ENCODE results near the gene TRIM33. TPM values are rescaled to one million over a fixed set of nuclear protein-coding genes. Genes with fewer than 3 reads are reported as not detected.

Gene TRIM33
- total RNA-seq, 1 donor from 2014 or later = 23.4 TPM

Other genes with a start within 250 kb of the TRIM33 start
- gene BCAS2, start 70.4 kb upstream of the TRIM33 start, total RNA-seq = 36.1 TPM
- gene DENND2C, start 158.8 kb upstream of the TRIM33 start, total RNA-seq = 3.7 TPM
- gene AMPD1, start 184.3 kb upstream of the TRIM33 start, total RNA-seq = 0.30 TPM
- 11.2 TPM for gene NRAS, start 205.6 kb upstream of the TRIM33 start, total RNA-seq
- 900 TPM for gene CSDE1, start 246.8 kb upstream of the TRIM33 start, total RNA-seq